Skeletal muscle tissue (tissue), 4 donors: ENCODE measurements around the gene MSMB. TPM values are rescaled to one million over a fixed set of nuclear protein-coding genes. Genes with fewer than 3 reads are reported as not detected.
"Not testable (repeated sequence)": the region's sequence is repeated elsewhere in the genome, so short reads cannot be mapped to it uniquely, and the experiment has no call there.

Experiments
- H3K27ac ChIP-seq: one replicate; pipeline ENCODE4 v1.7.0; 2013; ENCODE audit warnings: mild to moderate bottlenecking, low read depth, low read length, inconsistent platforms
- H3K27me3 ChIP-seq, 3 donors: one replicate each; pipeline ENCODE4 v1.7.0; 2013; ENCODE audit warnings: low read length in 3 of 3; ENCODE audit not compliant: control insufficient read depth in 3 of 3, insufficient read depth in 3 of 3
- H3K36me3 ChIP-seq, 3 donors: one replicate each; pipeline ENCODE4 v1.7.0; 2013; ENCODE audit warnings: low read length in 3 of 3; ENCODE audit not compliant: control insufficient read depth in 3 of 3, insufficient read depth in 3 of 3
- H3K4me1 ChIP-seq, 3 donors: one replicate each; pipeline ENCODE4 v1.7.0; 2013; ENCODE audit warnings: low read length in 3 of 3, mild to moderate bottlenecking in 3 of 3; ENCODE audit not compliant: control insufficient read depth in 3 of 3, insufficient read depth in 3 of 3
- H3K4me3 ChIP-seq, 3 donors: one replicate each; pipeline ENCODE4 v1.7.0; 2013; ENCODE audit warnings: low read length in 3 of 3
- H3K9ac ChIP-seq, 3 donors: one replicate each; pipeline ENCODE4 v1.7.0; 2013; ENCODE audit warnings: low read length in 3 of 3, mild to moderate bottlenecking in 3 of 3, moderate library complexity in 2 of 3, low read depth in 1 of 3
- H3K9me3 ChIP-seq, 3 donors: one replicate each; pipeline ENCODE4 v1.7.0; 2013; ENCODE audit warnings: low read length in 3 of 3; ENCODE audit not compliant: control insufficient read depth in 3 of 3
- total RNA-seq: library from RNA; depleted of rRNA; stranded (reverse); fragments of >200 nt; gene quantifications from one replicate; pipeline ENCODE4 v1.2.3, GENCODE V29; 2014
- donor health status: Osteomylitis.

Gene MSMB
- total RNA-seq, 1 donor from 2014 or later, result not detected

DNA sequence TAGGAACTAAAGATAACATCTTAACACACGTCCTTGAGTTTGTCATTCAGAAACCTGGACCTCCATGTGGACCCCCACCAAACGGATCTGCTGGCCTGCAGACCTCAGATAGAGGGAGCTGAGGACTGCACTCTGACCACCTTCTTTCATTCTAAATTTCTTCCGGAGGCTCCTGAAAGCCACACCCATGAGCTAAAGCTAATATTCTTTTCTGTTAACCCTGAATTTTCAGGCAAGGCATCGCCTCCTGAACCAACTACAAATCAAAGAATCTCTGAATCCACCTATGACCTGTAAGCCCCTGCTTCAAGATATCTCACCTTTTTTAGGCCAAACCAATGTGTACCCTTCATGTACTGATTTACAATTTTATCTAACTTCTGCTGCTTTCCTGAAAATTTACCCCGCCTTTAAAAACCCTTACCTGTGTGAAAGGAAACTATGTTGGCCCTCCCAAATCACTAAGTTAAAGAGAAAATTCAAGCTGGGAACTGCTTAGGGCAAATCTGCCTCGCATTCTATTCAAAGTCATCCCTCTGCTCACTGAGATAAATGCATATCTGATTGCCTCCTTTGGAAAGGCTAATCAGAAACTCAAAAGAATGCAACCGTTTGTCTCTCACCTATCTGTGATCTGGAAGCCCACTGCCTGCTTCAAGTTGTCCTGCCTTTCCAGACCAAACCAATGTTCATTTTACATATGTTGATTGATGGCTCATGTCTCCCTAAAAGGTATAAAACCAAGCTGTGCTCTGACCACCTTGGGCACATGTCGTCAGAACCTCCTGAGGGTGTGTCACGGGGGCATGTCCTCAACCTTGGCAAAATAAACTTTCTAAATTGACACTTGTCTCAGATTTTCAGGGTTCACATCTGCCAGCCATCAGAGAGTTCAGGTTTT is 7.7 kb upstream of the MSMB start:
- H3K36me3 ChIP-seq, result no peaks in the 10 kb centered on the region
- peaks cover 0 to 15% (median 10%) of the 10 kb centered on the region in 3 donors for H3K27me3 ChIP-seq
- no peaks in the 10 kb centered on the region for H3K4me1 ChIP-seq
- no peak overlapping the region for H3K9ac ChIP-seq
- no peak overlapping the region for H3K27ac ChIP-seq
- no peak overlapping the region for H3K4me3 ChIP-seq
- no peaks in the 10 kb centered on the region for H3K9me3 ChIP-seq

DNA sequence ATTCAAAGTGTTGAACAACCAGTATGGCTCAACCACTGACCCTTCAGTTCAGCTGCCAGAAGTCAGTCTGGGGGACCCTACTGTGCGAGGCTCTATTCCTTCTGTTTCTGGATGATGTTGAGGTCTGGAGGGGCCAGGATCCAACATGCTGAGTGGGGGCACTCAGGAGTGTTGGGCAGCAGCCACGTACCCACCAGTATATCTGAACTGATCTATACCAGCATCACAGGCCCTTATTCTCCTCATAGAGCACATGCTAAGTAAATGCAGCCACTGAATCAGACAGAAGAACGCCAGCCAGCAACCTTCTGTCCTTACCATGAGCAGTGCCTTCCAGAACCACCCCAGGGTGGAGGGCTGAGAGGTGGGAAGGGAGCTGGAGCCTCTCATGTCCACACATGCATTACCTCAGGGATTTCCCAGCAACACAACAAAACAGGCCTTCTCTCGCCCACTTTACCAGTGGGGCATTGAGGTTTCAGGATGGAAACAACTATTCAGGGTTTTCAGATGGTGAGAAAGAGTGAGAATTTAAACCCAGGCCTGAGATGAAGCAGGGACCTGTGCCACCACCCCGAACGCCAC is 6.8 kb upstream of the MSMB start:
- H3K36me3 ChIP-seq, result no peaks in the 10 kb centered on the region
- peaks cover 3 to 16% (median 11%) of the 10 kb centered on the region in 3 donors for H3K27me3 ChIP-seq
- H3K4me1 ChIP-seq, result no peaks in the 10 kb centered on the region
- H3K9ac ChIP-seq, result no peak overlapping the region
- H3K9me3 ChIP-seq, result no peaks in the 10 kb centered on the region
- H3K4me3 ChIP-seq, result no peak overlapping the region
- H3K27ac ChIP-seq, result no peak overlapping the region

DNA sequence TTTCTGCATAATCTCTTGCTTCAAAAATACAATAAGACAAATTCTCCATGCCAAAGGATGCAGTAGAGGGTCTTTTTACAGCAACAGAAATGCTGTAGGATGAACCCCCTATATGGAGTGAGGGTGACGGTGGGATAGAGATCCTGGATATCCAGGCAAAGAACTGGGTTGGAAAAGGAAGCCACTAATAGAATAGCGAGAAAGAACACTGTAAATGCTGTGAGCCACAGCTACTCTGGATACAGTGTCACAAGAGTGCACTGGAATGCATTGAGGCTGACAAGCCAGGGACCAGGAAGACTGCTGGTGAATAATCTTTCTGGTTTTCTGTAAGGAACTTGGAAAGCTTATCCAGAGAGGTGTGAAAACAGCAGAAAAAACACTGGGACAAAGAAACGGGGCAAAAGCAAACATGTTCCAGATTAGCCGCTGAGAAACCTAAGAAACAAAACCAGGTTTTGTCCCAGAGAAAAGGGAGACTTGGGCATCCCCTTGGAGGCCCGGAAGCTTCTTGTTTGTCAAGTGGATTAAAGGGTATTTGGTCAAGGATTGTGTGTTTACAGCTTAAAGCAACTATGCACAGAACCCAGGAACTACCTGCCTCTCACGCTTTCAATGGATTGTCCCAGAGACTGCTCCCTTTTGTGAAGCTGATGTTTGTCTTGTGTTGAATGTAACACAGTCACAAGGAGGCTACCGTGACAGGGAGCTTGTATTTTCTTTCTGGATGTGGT is 6.2 kb upstream of the MSMB start:
- H3K36me3 ChIP-seq, result no peaks in the 10 kb centered on the region
- H3K27ac ChIP-seq, result no peak overlapping the region
- H3K4me3 ChIP-seq, result no peak overlapping the region
- H3K9ac ChIP-seq, result no peak overlapping the region
- H3K9me3 ChIP-seq, result no peaks in the 10 kb centered on the region
- peaks cover 7 to 18% (median 14%) of the 10 kb centered on the region in 3 donors for H3K27me3 ChIP-seq
- H3K4me1 ChIP-seq, result no peaks in the 10 kb centered on the region

DNA sequence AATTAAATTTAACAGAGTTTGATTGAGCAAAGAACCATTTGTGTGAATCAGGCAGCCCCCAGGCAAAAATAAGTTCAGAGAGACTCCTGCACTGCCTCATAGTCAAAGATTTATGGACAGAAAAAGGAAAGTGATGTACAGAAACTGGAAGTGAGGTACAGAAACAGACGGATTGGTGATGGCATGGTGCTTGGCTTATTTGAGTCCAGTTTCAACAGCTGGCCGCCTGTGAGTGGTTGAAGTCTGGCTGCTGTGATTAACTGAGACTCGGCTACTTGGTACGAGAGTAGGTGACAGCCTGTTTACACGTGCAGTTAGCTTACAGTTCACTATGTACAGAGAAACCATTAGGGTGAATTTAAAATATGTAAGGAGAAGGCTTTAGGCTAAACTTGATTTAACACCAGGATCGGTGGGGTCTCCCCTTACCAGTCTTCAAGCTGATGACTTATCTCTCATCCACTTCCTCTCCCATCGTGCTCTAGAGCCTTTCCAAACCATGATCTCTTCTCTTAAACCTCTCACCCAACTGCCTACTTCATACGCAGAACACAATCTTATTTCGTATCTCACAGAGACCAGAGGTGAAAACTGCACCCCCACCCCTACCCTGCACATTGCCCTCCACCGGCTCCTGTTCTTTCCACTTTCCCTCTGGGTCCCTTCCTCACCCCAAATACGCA is 5.0 kb upstream of the MSMB start:
- Histone ChIP-seq H3K9me3 (no peaks in the 10 kb centered on the region), H3K4me1 (no peaks in the 10 kb centered on the region), H3K36me3 (no peaks in the 10 kb centered on the region), H3K4me3 (no peak overlapping the region), H3K27ac (no peak overlapping the region), H3K27me3 (peaks cover 7 to 18% (median 14%) of the 10 kb centered on the region in 3 donors), H3K9ac (no peak overlapping the region)

DNA sequence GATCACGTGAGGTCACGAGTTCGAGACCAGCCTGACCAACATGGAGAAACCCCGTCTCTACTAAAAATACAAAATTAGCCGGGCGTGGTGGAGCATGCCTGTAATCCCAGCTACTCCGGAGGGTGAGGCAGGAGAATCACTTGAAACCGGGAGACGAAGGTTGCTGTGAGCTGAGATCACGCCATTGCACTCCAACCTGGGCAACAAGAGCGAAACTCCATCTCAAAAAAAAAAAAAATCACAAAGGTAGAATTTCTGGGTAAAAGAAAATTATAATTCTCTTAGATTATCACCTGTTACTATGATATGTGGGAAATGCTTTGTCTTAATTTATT is 3.4 kb upstream of the MSMB start:
- H3K9me3 ChIP-seq, H3K9ac ChIP-seq, H3K4me1 ChIP-seq, H3K36me3 ChIP-seq, H3K4me3 ChIP-seq, H3K27ac ChIP-seq: not testable (repeated sequence)
- peaks cover 7 to 18% (median 14%) of the 10 kb centered on the region in 3 donors for H3K27me3 ChIP-seq

DNA sequence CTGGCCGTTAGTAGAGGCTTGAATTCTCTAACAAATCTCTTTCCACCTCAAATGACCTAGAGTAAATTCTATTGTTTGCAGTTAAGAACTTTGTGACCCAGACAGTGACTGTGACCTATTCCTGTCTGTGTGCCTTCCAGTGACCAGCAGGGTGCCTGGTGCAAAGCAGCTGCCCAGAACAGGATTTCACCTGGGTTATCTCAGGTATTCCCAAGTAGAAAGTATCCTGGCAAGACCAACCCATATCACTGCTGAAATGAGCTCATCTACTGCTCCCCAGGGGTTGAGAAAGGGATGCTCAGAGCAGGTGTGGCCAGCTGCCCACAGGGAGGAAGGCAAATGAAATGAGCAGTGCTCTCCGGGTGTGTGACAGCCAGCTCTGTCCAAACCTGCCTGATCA is 2.1 kb upstream of the MSMB start:
- Histone ChIP-seq H3K4me3 (no peak overlapping the region), H3K9me3 (no peaks in the 10 kb centered on the region), H3K27ac (no peak overlapping the region), H3K36me3 (no peaks in the 10 kb centered on the region), H3K9ac (no peak overlapping the region), H3K27me3 (peaks cover 7 to 16% (median 15%) of the 10 kb centered on the region in 3 donors), H3K4me1 (no peaks in the 10 kb centered on the region)

DNA sequence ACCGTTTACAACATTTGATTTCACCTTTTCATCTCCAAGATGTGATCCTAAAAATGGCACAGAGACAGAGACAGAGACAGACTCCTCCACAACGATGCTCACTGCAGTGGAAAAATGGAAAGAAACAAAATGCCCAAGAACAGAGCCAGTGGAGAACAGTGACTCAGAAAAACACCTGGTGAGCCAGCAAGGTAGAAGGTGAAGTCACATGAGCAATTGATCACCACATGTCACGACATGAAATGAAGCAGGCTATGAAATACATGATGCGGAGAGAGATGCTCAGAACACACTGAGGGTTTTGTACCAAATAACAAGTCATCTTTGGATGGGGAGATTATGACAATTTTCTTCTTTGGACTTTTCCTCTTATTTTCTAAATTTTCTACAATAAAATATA is 3.5 kb downstream of the MSMB start:
- H3K4me1 ChIP-seq, result no peaks in the 10 kb centered on the region
- H3K27me3 ChIP-seq, result peaks cover 2 to 3% (median 3%) of the 10 kb centered on the region in 3 donors
- no peak overlapping the region for H3K4me3 ChIP-seq
- H3K9me3 ChIP-seq, result no peaks in the 10 kb centered on the region
- H3K9ac ChIP-seq, result no peak overlapping the region
- H3K27ac ChIP-seq, result no peak overlapping the region
- no peaks in the 10 kb centered on the region for H3K36me3 ChIP-seq

DNA sequence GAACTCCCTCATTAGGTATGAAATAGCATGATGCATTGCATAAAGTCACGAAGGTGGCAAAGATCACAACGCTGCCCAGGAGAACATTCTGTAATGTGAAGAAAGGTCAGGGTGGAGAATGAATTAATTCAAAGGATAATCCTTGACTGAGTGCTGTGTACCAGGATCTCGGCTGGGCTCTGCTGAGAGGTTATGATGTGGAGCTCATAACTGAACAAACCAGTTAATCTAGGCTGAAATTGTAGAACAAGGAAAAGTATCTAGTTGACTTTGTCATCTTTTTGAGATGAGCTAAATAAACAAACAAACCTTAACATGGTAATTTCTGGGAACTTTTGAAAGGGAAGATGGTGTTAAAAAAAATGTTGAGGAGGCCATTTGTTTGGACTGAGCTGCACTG is 6.1 kb downstream of the MSMB start:
- H3K4me3 ChIP-seq, result no peak overlapping the region
- H3K27ac ChIP-seq, result no peak overlapping the region
- H3K9ac ChIP-seq, result no peak overlapping the region
- no peaks in the 10 kb centered on the region for H3K36me3 ChIP-seq
- no peaks in the 10 kb centered on the region for H3K9me3 ChIP-seq
- H3K27me3 ChIP-seq, result peaks cover 0 to 3% (median 2%) of the 10 kb centered on the region in 3 donors
- no peaks in the 10 kb centered on the region for H3K4me1 ChIP-seq

DNA sequence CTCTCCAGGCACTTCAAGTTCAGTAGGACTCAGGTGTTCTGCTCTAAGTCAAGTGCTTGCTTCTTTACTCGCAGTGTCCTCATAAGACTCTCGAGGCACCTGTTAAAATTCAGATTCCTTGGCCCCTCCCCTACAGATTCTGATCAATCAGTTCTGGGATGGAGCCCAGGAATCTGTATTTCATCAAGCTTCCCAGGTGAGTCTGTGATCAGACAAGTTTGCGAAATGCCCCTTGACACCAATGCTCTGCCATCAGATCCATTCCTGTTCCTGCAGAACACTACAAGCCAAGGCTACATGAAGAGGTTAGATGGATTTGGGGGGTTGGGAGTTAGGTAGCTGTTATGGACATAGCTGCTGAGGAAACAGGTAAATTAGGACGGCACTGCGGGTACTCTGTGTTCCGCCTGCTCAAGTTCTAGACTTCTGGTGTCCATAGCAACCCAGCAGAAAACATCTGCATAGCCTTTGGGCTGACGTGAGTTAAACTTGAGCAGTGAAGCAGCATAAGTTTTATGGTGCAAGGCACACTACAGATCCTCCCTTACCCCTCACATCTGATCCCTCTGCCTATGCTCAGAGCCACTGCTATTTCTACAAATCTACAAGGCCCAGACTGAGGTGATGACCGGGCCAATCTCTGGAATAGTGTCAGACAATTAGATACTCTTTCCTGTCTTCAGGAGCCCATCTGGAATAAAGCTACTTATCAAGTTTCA is 8.8 kb downstream of the MSMB start:
- H3K36me3 ChIP-seq, result no peaks in the 10 kb centered on the region

More for the DNA sequence above, 8.8 kb downstream of the MSMB start:
- Histone ChIP-seq H3K4me3 (no peak overlapping the region), H3K27me3 (no peaks in the 10 kb centered on the region), H3K9ac (no peak overlapping the region), H3K27ac (no peak overlapping the region), H3K4me1 (no peaks in the 10 kb centered on the region), H3K9me3 (no peaks in the 10 kb centered on the region)
